Transverse colon (tissue), 3 donors: Measurements from ENCODE around the gene OSM.

Source experiments
- EP300 ChIP-seq: sonication (generic); formaldehyde crosslinking; IDR thresholded peaks from one replicate; pipeline ENCODE4 v1.6.1; 2017; ENCODE audit warnings: antibody characterized with exemption, low read depth
- TF ChIP-seq, protein P1 (sequence below), 5 experiments: fragments of 200-600 bp in 3 of 5; fragments of 450-650 bp in 2 of 5; sonication (generic) in 3 of 5; IDR thresholded peaks; 1 replicate in 2 of 5; 2 replicates in 3 of 5; pipeline ENCODE4 v1.5.1; 2016 to 2017; ENCODE audit warnings: antibody characterized with exemption in 5 of 5, inconsistent platforms in 3 of 5, mild to moderate bottlenecking in 2 of 5, moderate library complexity in 1 of 5

DNA sequence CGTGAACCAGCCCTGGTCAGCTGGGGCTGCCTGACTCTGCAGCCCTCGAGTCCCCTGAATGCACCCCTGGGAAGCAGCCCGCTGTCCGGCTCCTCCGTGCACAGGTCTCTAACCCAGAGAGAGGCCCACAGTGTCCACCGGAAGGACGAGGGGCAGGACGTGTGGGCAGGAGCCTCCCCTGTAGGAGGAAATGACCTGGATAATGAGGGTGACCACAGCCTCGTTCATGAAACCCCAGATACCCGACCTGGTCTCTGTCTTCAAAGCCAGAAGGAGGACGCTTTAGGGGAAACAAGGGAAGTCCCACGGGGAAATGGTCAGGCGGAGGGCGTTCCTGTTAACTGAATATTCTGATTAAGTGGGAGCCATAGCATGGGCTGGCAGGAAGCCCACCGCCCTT is 43.3 kb downstream of the OSM start:
- TF ChIP-seq, protein P1, sequence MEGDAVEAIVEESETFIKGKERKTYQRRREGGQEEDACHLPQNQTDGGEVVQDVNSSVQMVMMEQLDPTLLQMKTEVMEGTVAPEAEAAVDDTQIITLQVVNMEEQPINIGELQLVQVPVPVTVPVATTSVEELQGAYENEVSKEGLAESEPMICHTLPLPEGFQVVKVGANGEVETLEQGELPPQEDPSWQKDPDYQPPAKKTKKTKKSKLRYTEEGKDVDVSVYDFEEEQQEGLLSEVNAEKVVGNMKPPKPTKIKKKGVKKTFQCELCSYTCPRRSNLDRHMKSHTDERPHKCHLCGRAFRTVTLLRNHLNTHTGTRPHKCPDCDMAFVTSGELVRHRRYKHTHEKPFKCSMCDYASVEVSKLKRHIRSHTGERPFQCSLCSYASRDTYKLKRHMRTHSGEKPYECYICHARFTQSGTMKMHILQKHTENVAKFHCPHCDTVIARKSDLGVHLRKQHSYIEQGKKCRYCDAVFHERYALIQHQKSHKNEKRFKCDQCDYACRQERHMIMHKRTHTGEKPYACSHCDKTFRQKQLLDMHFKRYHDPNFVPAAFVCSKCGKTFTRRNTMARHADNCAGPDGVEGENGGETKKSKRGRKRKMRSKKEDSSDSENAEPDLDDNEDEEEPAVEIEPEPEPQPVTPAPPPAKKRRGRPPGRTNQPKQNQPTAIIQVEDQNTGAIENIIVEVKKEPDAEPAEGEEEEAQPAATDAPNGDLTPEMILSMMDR (IDR thresholded peaks at IDR 0.05), result no peak
- no peak for TF ChIP-seq EP300
